ENCODE results near the gene GPRC5D. TPM values are rescaled to one million over a fixed set of nuclear protein-coding genes. Genes with fewer than 3 reads are reported as not detected.

The GPRC5D gene
- total RNA-seq, 1 experiment from 2014 or later = not detected

DNA sequence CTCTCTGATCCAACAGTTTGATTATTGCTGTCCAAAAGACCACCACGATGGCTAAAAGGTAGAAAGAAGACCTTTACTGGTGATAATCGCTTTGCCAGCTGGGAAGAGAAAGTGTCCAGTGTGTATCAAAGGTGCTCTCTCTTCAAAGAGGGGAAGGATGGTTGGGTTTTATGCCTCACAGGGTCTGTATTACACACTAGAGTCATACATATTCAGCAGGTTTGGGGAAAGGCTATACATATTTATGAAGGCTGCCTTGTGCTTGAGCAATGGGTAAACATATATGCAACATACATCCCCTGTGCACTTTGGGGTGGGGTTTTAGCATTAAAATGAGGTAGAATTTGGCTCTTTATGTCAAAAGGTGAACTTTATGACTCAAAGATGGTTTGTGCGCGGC is 18.2 kb downstream of the GPRC5D start:
- Histone ChIP-seq H3K79me2 (ENCODE audit: low read depth) (0 out of 2 replicates have a peak, but pooled peaks cover 7% of the 10 kb centered on the region), H3F3A (ENCODE audit: insufficient read depth, low read depth) (no peaks in the 10 kb centered on the region), H3K36me3 (ENCODE audit: low read depth) (no peaks in the 10 kb centered on the region), H3K4me2 (no peak overlapping the region), H3K9me2 (ENCODE audit: insufficient read depth) (no peaks in the 10 kb centered on the region), H3K27ac (no peak overlapping the region), H4K20me1 (ENCODE audit: insufficient read depth) (no peaks in the 10 kb centered on the region), H3K9me3 (ENCODE audit: insufficient read depth, low read depth) (no peaks in the 10 kb centered on the region), H3K27me3 (ENCODE audit: insufficient read depth, low read depth) (no peaks in the 10 kb centered on the region), H3K4me1 (replicated peaks; ENCODE audit: insufficient read depth) (no peaks in the 10 kb centered on the region), H2AFZ (no peak overlapping the region), H3K4me3 (no peak overlapping the region)
- DNase-seq = no peak
- ChIA-PET POLR2A (ENCODE audit: unreplicated experiment) (no interaction called here), CTCF (no interaction called here)
- intact Hi-C loops (cut with micrococcal nuclease; ENCODE audit: unreplicated experiment) = no loop called here
- no TSS peak for BruUV-seq (replicated peaks)
- TF ChIP-seq EZH2 (IDR thresholded peaks at IDR 0.05; ENCODE audit: low read depth) = no peak
- TF ChIP-seq, protein P1, sequence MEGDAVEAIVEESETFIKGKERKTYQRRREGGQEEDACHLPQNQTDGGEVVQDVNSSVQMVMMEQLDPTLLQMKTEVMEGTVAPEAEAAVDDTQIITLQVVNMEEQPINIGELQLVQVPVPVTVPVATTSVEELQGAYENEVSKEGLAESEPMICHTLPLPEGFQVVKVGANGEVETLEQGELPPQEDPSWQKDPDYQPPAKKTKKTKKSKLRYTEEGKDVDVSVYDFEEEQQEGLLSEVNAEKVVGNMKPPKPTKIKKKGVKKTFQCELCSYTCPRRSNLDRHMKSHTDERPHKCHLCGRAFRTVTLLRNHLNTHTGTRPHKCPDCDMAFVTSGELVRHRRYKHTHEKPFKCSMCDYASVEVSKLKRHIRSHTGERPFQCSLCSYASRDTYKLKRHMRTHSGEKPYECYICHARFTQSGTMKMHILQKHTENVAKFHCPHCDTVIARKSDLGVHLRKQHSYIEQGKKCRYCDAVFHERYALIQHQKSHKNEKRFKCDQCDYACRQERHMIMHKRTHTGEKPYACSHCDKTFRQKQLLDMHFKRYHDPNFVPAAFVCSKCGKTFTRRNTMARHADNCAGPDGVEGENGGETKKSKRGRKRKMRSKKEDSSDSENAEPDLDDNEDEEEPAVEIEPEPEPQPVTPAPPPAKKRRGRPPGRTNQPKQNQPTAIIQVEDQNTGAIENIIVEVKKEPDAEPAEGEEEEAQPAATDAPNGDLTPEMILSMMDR (conservative IDR thresholded peaks at IDR 0.05) = no peak

DNA sequence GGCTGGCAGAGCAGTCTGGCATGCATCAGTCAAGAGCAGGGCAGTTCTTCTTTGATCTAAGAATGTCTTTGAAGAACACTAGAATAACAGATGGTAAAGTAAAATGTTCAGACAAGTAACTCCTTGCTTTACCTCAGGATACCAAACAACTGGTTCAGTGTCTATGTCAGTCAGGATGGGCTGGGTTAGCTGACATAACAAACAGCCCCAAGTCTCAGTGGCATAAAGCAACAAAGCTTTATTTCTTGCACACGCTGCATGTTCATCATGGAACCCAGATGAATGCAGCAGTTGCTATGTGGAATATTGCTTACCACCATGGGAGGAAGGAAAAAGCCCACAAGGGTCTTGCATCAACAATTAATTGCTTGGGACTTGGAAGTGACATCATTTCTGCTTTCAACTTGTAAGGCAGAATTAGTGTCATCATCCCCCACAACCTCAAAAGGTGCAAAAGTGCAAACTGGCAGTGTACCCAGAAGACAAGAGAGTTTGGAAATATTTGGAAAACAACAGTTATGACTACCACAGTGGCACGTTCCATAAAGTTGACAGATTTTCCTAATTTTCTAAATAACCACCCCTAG is 21.2 kb downstream of the GPRC5D start:
- Histone ChIP-seq H3F3A (ENCODE audit: insufficient read depth, low read depth) (no peaks in the 10 kb centered on the region; the same call in 1 of the 2 replicates), H2AFZ (no peak overlapping the region)
- intact Hi-C loops (cut with micrococcal nuclease; ENCODE audit: unreplicated experiment) = no loop called here

DNA sequence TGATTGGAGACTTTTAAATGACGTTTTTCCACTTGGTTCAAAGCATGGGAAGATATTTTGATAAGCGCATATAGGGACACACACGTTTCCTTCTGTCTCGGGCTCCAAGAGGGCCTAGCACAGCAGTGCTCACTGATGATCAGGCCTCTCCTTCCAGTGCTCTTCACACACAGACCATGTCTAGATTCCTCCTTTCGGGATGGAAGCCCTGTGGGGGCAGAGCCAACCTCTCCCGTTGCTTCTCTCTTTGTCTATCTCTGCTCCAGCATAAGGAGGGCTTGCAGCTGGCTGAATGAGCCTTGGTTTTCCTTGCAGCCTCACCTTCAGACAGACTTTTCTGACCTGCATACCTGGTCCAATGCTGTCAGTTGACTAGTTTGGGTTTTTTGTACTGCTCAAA is 22.3 kb downstream of the GPRC5D start:
- CTCF ChIA-PET = no interaction called here
- no peak for DNase-seq
- H3K9me2 ChIP-seq (ENCODE audit: insufficient read depth) = no peaks in the 10 kb centered on the region
- POLR2A ChIA-PET (ENCODE audit: unreplicated experiment) = no interaction called here
- no peak overlapping the region for H3K4me3 ChIP-seq
- no peaks in the 10 kb centered on the region for H3K27me3 ChIP-seq (ENCODE audit: insufficient read depth, low read depth)
- intact Hi-C loops (cut with micrococcal nuclease; ENCODE audit: unreplicated experiment) = no loop called here
- no peak overlapping the region for H3K27ac ChIP-seq
- no peaks in the 10 kb centered on the region; the same call in 1 of the 2 replicates for H3F3A ChIP-seq (ENCODE audit: insufficient read depth, low read depth)
- 0 out of 2 replicates have a peak, but pooled peaks cover 10% of the 10 kb centered on the region for H3K79me2 ChIP-seq (ENCODE audit: low read depth)
- no peaks in the 10 kb centered on the region for H3K4me1 ChIP-seq (replicated peaks; ENCODE audit: insufficient read depth)
- no peak for TF ChIP-seq EZH2 (IDR thresholded peaks at IDR 0.05; ENCODE audit: low read depth)
- TF ChIP-seq, protein P1 (conservative IDR thresholded peaks at IDR 0.05) = no peak
- no peak overlapping the region for H3K4me2 ChIP-seq
- H3K9me3 ChIP-seq (ENCODE audit: insufficient read depth, low read depth) = no peaks in the 10 kb centered on the region
- no TSS peak for BruUV-seq (replicated peaks)
- no peaks in the 10 kb centered on the region for H3K36me3 ChIP-seq (ENCODE audit: low read depth)
- H2AFZ ChIP-seq = no peak overlapping the region
- no peaks in the 10 kb centered on the region for H4K20me1 ChIP-seq (ENCODE audit: insufficient read depth)

More for the DNA sequence above, 21.2 kb downstream of the GPRC5D start:
- no peaks in the 10 kb centered on the region for H4K20me1 ChIP-seq (ENCODE audit: insufficient read depth)
- BruUV-seq (replicated peaks) = no TSS peak
- no peak overlapping the region for H3K4me3 ChIP-seq
- POLR2A ChIA-PET (ENCODE audit: unreplicated experiment) = no interaction called here
- 0 out of 2 replicates have a peak, but pooled peaks cover 10% of the 10 kb centered on the region for H3K79me2 ChIP-seq (ENCODE audit: low read depth)
- H3K27ac ChIP-seq = no peak overlapping the region
- H3K4me2 ChIP-seq = no peak overlapping the region
- no peaks in the 10 kb centered on the region for H3K27me3 ChIP-seq (ENCODE audit: insufficient read depth, low read depth)
- no peaks in the 10 kb centered on the region for H3K9me3 ChIP-seq (ENCODE audit: insufficient read depth, low read depth)
- H3K4me1 ChIP-seq (replicated peaks; ENCODE audit: insufficient read depth) = no peaks in the 10 kb centered on the region
- no peak for DNase-seq
- TF ChIP-seq EZH2 (IDR thresholded peaks at IDR 0.05; ENCODE audit: low read depth) = no peak
- TF ChIP-seq, protein P1 (conservative IDR thresholded peaks at IDR 0.05) = no peak
- H3K9me2 ChIP-seq (ENCODE audit: insufficient read depth) = no peaks in the 10 kb centered on the region
- no peaks in the 10 kb centered on the region for H3K36me3 ChIP-seq (ENCODE audit: low read depth)
- CTCF ChIA-PET = no interaction called here
